Measurements from ENCODE around the gene DGCR2.
"Not testable (repeated sequence)": the region's sequence is repeated elsewhere in the genome, so short reads cannot be mapped to it uniquely, and the experiment has no call there.

DGCR2 gene

GRCh38 chr22:19039448-19039780 lies 82.8 kb downstream of the DGCR2 start:
- no peak for DNase-seq

- DNase-seq = no peak
Observed at GRCh38 chr22:19038728-19039447, 83.3 kb downstream of the DGCR2 start.

- DNase-seq = no peak
Observed at GRCh38 chr22:19038164-19038546, 84.1 kb downstream of the DGCR2 start.

GRCh38 chr22:19037282-19038163 lies 84.7 kb downstream of the DGCR2 start:
- DNase-seq = no peak

- no peak for DNase-seq
Observed at GRCh38 chr22:19036523-19037273, 85.5 kb downstream of the DGCR2 start.

GRCh38 chr22:19036229-19036522 lies 86.0 kb downstream of the DGCR2 start:
- no peak for DNase-seq

- no peak for DNase-seq
Observed at GRCh38 chr22:19035474-19036228, 86.6 kb downstream of the DGCR2 start.

GRCh38 chr22:19035126-19035473 lies 87.1 kb downstream of the DGCR2 start:
- DNase-seq = not testable (repeated sequence)

- not testable (repeated sequence) for DNase-seq
Observed at GRCh38 chr22:19034724-19035120, 87.5 kb downstream of the DGCR2 start.

- not testable (repeated sequence) for DNase-seq
Observed at GRCh38 chr22:19034031-19034723, 88.0 kb downstream of the DGCR2 start.

- not testable (repeated sequence) for DNase-seq
Observed at GRCh38 chr22:19033568-19033905, 88.7 kb downstream of the DGCR2 start.

- not testable (repeated sequence) for DNase-seq
Observed at GRCh38 chr22:19032898-19033567, 89.2 kb downstream of the DGCR2 start.

- not testable (repeated sequence) for DNase-seq
Observed at GRCh38 chr22:19032156-19032785, 89.9 kb downstream of the DGCR2 start.

GRCh38 chr22:19030889-19031252 lies 91.3 kb downstream of the DGCR2 start:
- not testable (repeated sequence) for DNase-seq

- not testable (repeated sequence) for DNase-seq
Observed at GRCh38 chr22:19030226-19030888, 91.9 kb downstream of the DGCR2 start.

- not testable (repeated sequence) for DNase-seq
Observed at GRCh38 chr22:19029113-19030103, 92.8 kb downstream of the DGCR2 start.

- DNase-seq = not testable (repeated sequence)
Observed at GRCh38 chr22:19028060-19028455, 94.2 kb downstream of the DGCR2 start.

- DNase-seq = not testable (repeated sequence)
Observed at GRCh38 chr22:19027371-19028059, 94.7 kb downstream of the DGCR2 start.

GRCh38 chr22:19026080-19026479 lies 96.1 kb downstream of the DGCR2 start:
- DNase-seq = not testable (repeated sequence)
